GM12865 (cell line): ENCODE results near the gene PRKN.

ENCODE experiments used
- DNase-seq: peaks from one replicate; pipeline ENCODE4 v3.0.0; 2010; ENCODE audit warnings: low read depth
- H3K4me3 ChIP-seq: 2 replicates; pipeline ENCODE4 v1.5.1; 2011; ENCODE audit warnings: mild to moderate bottlenecking, low read depth, low read length, control low read depth
- TF ChIP-seq, protein P1 (sequence below): IDR thresholded peaks from 2 replicates; pipeline ENCODE4 v1.5.1; 2011; ENCODE audit warnings: low read length, control low read depth, low read depth, inconsistent platforms; ENCODE audit not compliant: insufficient read depth; ENCODE audit errors: missing control alignments

The PRKN gene

DNA sequence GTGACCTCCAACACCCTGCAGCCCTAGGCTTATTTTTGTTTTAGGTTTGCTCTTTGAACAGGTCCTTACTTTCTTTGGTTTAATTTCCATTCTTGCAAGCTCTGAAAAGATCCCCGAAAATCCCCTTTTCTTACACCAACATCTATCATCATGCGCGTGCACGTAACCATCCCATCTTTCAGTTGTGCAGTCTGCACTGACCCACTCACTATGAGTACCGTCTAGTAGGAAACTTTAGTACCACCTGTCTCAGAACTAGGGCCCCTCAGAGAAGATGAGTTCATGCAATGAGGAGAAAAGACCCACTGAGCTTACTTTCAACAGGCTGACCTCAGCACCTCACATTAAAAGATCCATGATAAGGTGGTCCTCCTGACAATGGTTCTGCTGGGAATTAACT, 1333.1 kb downstream of the PRKN start:
- TF ChIP-seq, protein P1, sequence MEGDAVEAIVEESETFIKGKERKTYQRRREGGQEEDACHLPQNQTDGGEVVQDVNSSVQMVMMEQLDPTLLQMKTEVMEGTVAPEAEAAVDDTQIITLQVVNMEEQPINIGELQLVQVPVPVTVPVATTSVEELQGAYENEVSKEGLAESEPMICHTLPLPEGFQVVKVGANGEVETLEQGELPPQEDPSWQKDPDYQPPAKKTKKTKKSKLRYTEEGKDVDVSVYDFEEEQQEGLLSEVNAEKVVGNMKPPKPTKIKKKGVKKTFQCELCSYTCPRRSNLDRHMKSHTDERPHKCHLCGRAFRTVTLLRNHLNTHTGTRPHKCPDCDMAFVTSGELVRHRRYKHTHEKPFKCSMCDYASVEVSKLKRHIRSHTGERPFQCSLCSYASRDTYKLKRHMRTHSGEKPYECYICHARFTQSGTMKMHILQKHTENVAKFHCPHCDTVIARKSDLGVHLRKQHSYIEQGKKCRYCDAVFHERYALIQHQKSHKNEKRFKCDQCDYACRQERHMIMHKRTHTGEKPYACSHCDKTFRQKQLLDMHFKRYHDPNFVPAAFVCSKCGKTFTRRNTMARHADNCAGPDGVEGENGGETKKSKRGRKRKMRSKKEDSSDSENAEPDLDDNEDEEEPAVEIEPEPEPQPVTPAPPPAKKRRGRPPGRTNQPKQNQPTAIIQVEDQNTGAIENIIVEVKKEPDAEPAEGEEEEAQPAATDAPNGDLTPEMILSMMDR = no peak
- H3K4me3 ChIP-seq = no peak overlapping the region
- DNase-seq = no peak

DNA sequence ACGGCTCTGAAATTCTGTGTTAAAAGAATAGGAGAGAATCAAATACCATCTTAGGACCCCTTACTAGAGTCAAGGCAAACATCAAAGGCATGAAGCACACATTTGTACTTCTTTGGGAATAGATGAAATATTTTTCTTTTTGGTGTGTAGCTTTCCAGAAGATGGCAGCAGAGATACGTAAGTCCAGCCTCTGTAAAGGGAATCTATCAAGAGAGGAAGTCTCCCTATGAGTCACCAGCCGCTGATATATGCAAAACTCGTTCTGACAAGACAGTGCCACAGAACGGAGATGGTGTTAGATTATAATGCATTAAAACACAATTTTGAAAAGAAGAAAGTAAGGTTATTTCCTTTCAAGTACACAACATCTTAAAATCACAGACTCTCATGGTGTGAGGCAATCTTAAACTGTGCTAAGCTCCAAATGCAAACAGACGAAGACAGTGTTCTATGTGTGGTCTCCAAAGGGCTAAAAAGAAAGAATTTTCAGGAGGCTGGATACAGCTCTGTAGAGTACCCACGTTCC, 1333.7 kb downstream of the PRKN start:
- no peak overlapping the region for H3K4me3 ChIP-seq
- TF ChIP-seq, protein P1 = peak; percentile 53
- peak; percentile 86 for DNase-seq

DNA sequence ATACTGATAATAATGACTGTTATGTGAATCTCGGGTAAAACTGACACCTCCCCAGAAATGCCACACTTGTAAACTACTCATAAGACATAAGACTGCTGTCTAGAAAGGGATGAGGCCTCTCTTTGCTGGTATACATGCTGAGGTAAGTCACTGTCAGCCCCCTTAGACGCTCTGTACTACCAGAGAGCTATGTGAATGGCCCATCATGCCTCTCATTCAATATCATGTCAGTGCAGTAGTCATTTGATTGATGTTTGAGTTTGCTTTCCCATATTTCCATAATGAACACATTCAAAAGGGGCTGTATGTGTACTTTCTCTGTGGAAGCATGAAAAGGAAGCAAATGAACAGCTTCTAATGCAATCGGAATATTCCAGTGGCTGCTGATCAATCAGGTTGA, 1334.3 kb downstream of the PRKN start:
- DNase-seq = no peak
- no peak overlapping the region for H3K4me3 ChIP-seq
- TF ChIP-seq, protein P1 = no peak

DNA sequence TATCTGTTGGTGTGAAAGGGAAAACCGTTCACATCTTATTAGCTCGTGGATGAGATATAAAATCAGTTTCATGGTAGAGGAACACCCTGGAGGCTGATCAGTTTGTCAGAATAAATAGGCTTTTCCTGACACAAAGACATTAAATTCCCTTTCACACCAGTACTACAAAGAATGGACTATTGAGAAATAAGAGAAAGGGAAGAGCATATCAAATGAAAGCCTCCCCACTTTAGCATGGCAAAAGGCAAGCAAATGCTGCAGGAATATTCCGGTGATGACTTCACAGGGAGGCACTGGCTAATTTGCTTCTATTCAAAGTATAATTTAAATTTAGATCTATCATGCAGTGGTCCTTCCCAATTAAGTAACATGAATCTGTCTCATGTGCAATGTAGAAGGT, 1337.8 kb downstream of the PRKN start:
- TF ChIP-seq, protein P1 = no peak
- no peak for DNase-seq
- H3K4me3 ChIP-seq = no peak overlapping the region

DNA sequence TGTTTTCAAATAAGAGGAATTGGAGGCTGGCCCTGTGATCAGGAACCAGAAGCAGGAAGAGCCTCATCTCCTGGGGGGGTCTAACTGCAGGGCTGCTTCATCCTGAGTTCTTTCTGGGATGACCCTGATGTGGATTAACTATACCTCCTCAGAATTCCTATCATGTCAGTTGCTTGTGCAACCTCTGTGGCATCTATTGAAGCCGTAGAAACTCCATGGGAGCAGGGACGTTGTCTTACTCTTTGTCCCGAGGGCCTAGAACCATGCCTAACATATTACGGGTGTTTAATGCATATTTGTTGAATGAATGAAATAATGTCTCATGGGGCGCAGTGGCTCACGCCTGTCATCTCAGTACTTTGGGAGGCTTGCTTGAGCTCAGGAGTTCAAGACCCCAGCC, 1343.6 kb downstream of the PRKN start:
- DNase-seq = no peak
- H3K4me3 ChIP-seq = no peak overlapping the region
- TF ChIP-seq, protein P1 = no peak

DNA sequence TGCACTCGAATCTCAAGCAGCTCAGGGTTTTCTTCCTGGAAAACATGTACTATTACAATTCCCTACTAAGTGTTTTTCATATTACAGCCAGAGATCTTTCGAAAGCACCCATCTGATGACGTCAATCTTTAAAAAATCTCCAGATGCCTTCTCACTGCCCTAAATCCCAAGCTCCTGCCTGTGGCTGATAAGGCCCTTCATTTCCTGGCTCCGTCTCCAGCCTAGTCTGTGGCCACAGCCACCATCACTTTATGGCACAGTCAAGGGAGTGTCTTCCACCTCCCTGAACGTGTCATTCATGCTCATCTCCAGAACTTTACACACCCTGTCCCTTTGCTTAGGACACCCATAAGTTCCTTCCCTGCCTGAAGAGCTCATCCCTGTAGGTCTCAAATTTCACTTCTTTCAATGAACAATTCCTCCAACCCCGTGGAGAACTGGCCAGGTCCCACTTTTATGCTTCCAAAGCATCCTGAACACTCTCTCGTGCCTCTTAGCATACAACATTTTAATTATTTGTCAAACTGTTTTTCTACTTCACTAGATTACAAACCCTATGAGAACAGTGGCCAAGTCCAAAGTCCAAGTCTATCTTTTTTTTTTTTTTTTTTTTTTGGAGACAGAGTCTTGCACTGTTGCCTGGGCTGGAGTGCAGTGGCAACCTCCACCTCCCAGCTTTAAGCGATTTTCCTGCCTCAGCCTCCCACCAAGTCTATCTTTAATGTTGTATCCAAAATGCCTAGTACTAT, 1347.6 kb downstream of the PRKN start:
- no peak for DNase-seq
- no peak overlapping the region for H3K4me3 ChIP-seq
- TF ChIP-seq, protein P1 = no peak

DNA sequence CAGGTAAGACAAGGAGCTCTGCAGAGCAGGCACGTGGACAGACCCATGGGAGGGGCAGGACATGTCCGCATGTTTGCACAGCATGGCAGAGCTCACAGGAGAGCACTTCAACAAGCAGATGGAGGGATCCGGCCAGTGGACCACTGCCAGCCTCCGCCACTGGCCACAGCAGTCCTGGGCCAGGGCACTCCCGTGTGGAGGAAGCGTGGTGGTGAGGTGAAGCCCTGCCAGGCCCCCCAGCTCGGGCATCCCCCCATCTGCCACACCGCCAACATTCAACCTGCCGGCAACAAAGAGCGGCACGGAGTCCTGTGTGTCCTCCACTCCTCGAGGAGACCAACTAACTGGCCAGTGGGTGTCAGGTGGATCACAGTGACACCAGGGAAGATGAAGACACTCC, 1349.5 kb downstream of the PRKN start:
- TF ChIP-seq, protein P1 = no peak
- H3K4me3 ChIP-seq = no peak overlapping the region
- no peak for DNase-seq
